Smooth muscle cell of the pulmonary artery (primary cell): ENCODE results near the gene MARVELD3. TPM values are rescaled to one million over a fixed set of nuclear protein-coding genes. Genes with fewer than 3 reads are reported as not detected.

Experiments
- total RNA-seq: library from RNA; depleted of rRNA; stranded (reverse); fragments of >200 nt; gene quantifications from 2 replicates; pipeline ENCODE4 v1.2.3, GENCODE V29; 2014

Gene MARVELD3, protein sequence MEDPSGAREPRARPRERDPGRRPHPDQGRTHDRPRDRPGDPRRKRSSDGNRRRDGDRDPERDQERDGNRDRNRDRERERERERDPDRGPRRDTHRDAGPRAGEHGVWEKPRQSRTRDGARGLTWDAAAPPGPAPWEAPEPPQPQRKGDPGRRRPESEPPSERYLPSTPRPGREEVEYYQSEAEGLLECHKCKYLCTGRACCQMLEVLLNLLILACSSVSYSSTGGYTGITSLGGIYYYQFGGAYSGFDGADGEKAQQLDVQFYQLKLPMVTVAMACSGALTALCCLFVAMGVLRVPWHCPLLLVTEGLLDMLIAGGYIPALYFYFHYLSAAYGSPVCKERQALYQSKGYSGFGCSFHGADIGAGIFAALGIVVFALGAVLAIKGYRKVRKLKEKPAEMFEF
- 0.07 TPM in 1 of 2 replicates, not detected in the other for total RNA-seq

DNA sequence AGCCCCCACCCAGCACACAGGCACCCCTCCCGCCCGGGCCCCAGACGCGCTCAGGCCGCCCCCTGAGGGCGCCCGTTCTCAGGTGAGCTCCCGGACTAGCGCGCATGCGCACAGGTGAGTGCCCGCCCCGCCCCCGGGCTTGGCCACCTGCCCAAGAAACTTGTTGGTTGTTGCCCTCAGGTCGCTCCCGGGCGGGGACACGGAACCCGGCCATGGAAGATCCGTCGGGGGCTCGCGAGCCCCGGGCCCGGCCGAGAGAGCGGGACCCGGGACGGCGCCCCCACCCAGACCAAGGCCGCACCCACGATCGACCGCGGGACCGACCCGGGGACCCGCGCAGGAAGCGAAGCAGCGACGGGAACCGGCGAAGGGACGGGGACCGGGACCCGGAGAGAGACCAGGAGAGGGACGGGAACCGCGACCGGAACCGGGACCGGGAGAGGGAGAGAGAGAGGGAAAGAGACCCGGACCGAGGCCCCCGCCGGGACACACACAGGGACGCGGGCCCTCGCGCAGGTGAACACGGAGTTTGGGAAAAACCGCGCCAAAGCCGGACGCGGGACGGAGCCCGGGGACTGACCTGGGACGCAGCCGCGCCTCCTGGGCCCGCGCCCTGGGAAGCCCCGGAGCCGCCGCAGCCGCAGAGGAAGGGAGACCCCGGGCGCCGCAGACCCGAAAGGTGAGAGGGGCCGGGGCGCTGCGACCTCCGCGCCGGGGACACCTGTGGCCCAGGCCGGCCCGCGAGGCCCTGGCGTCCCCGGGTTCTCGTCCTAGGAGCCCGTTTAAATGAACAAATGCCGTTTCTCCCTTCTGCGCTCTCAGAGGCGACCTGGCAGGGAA lies at the start of gene MARVELD3:
Gene MARVELD3, plus strand, starts transcription at position 167 of the 840 bp plus-strand sequence. Its CDS starts 46 bp downstream, at position 213.

DNA sequence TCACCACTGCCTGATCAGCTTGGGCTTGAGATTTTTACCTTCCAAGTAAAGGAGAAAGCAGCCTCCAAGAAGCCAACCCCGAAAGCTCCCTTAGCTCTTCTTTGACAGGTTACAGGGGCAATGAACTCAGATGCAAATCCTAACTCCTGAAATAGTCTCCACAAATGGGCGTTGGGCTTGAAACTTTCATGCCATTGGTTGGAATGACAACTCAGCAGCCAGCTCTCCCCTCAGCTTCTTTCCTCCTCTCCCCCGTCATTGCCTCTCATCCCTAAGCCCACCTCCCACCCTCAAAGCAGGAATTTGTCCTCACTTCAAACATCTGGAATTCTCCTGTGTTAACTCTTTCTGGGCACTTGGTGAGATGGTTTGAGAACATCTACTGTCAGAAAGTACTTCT lies 49.0 kb upstream of the MARVELD3 start, which contains the start of gene TAT:
Gene TAT, minus strand, starts transcription at position 122 of the 400 bp plus-strand sequence. CDS start 677 bp downstream, outside the sequence.

Other genes starting within 250 kb of the MARVELD3 start
- gene TLE7, start 184.1 kb upstream of the MARVELD3 start, total RNA-seq, result not detected in 2 replicates
- 8.4 and 10.2 TPM in 2 replicates for gene ZNF23, start 163.9 kb upstream of the MARVELD3 start, total RNA-seq
- gene ZNF19, start 136.9 kb upstream of the MARVELD3 start, total RNA-seq, result 2.2 and 2.9 TPM in 2 replicates
- gene CHST4, start 99.8 kb upstream of the MARVELD3 start, total RNA-seq, result 0.07 TPM in 1 of 2 replicates, not detected in the other
- gene TAT, start 49.1 kb upstream of the MARVELD3 start, total RNA-seq, result not detected in 2 replicates
- gene PHLPP2, start 98.5 kb downstream of the MARVELD3 start, total RNA-seq, result 8.5 and 9.0 TPM in 2 replicates
- 61.9 and 80.3 TPM in 2 replicates for gene AP1G1, start 182.7 kb downstream of the MARVELD3 start, total RNA-seq
- gene ATXN1L, start 219.8 kb downstream of the MARVELD3 start, total RNA-seq, result 16.2 and 17.8 TPM in 2 replicates